HG02642 (cell line): ENCODE measurements around the gene CCL19.

Experiments used
- ATAC-seq: cut with Tn5 transposase; IDR thresholded peaks from one replicate; pipeline ENCODE4 v1.9.1; 2021; ENCODE audit warnings: mild to moderate bottlenecking; ENCODE audit not compliant: unreplicated experiment, poor library complexity

Gene CCL19

DNA sequence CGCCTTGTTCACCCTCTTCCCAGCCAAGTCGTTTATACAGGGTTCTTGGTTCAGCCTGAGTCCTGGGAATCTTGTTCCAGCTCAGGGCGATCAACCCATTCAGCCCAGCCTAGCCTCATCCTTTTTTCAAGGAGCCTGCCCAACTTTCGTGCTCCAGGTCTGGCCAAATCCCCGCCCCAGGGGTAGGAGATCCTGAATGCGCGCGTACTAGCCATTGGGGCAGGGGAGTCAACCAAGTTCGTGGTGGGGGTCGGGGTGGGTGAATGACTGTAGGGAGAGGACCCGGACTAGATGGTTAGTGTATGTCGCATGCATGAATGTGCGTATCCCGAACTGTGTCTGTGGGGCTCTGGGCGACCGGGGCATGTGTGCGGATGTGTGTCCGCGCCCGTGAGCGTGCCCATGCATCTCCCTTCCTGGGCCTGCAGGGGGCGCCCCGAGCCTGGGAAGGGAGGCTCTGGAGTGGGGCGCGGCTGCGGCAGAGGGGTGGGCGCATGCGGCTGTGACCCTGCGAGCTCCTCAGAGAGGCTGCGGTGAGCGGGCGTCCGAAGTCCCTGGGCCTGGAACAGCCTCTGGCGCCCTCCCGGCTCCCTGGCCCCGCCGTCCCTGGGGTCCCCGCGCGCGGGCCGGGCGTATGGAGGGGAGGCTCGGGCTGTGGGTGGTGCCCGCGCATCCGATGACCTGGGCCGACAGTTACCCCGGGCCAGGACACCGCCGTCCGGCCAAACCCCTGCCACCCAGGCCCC is 10.1 kb upstream of the CCL19 start:
- peak; percentile 75 for ATAC-seq

- ATAC-seq, result no peak
Observed at GRCh38 chr9:34694811-34695210, 3.7 kb upstream of the CCL19 start.

- no peak for ATAC-seq
Observed at GRCh38 chr9:34693560-34693959, 2.5 kb upstream of the CCL19 start.

DNA sequence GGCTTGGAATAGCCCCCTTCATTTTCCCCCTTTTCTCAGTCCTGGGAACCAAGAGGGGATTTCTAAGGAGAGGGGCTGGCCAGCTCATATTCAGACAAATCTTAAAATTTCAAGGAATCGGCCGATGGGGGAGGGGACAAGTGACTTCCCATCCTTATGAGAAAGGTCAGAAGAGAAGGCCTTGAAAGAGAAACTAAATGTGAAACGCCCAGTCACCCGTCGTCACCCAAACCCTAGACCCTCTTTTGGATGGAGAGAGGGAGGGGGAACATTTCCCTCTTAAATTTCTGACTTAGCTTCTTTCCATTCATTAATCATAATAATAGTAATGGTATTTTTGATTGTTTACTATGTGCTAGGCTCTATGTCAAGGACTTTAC is 850 bp upstream of the CCL19 start:
- no peak for ATAC-seq

DNA sequence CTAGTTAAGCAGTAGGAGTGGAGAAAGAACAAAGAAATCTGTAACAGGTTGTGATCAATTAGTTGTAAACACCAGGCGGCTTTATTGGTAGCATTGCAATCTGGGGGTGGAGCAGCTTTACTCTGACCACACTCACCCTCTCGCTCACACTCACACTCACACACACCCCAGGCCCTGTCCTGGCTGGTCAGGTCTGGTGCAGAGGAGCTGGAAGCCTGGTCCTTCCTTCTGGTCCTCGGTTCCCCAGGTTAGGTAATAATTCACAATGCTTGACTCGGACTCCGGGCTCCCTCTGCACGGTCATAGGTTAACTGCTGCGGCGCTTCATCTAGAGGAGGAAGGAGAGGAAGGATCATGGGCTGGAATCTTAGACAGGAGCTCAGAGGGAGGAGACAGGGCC is 1.6 kb downstream of the CCL19 start:
- ATAC-seq, result no peak

DNA sequence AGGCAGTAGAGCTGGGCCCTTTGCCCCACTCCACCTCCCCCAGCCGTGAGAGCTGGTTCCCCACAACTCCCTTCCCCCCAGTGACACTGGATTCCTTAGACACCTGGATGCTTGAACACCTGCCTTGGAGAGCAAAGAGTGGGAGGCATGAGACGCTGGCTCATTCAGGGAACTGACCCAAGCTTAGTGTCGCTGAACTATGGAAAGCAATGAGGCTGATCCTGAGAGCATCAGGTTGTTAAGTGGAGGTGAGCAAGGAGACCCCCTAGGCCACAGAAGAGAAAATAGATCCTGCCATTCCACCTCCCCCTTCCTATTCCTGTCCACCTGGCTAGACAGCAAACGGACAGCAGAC is 2.0 kb downstream of the CCL19 start:
- no peak for ATAC-seq

DNA sequence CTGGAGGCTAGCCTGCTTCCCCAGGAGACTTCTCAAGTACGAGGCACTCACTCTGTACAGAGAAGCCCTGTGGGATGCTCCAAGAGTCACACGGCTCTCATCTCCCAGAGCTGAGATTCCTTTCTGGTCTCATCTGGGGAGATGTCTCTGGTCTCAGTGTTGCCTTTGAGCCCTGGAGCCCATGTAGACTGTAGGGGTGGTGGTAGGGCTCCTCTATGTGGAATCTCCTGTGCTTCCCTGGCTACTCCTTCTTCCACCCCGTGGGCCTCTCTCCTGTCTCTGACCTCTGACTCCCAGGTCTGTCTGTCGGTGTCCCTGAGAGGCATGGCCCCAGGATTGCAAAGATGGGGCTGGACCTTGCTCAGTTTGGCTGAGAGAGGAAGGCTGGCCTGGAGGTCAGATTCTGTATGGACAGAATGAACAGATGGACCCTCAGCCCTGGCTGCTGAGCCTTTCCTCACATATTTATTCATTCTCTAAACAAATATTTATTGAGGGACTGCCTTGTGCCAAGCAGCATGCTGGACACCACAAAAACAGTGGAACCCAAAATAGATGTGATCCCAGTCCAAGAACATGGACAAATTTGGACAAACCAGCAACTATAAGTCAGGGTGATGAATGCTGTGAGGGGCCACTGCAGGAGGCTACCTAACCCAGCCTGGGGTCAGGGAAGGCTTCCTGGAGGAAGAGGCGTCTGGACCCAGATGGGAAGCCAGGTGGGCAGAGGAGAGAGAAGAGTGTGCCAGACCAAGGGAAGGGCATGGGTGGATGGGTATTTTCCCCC is 2.6 kb downstream of the CCL19 start:
- no peak for ATAC-seq

- no peak for ATAC-seq
Observed at GRCh38 chr9:34687276-34688030, 3.6 kb downstream of the CCL19 start.

DNA sequence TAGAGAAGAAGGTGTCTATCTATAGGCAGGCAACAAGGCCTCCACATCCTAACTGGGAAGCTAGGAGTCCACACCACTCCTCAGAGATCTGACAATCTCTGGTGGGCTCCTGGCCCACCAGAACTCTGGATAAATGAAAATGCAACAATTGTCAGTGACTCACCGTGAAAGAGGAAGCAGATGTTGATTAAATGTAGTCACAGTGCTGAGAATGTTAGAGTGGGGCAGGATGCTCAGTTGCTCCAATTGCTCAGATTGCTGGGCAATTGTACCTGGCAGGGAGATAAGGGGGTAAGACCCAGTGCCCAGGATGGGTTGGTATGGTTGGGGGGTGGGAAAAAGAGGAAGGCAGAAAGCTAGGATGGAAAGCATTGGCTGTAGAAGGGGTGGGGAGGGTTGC is 4.3 kb downstream of the CCL19 start:
- no peak for ATAC-seq

DNA sequence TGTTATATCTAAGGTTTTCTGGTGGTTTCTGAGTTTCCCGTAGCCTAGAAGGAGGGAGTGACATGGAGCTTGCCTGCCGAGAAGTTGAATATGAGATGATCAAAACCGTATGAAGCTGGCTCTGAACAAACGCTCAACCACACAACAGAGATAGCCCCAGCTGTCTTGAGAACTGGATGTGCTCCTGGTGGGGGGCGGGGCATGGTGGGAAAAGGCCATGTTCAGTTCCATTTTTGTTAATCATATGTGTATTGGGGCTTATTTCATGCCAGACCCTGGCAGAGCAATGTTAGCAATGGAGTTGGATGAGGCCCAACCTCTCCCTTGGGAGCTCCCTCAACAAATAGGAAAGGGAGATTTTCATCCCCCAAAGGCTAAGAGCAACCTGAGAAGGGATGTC is 4.8 kb downstream of the CCL19 start:
- ATAC-seq, result no peak

GRCh38 chr9:34685591-34685990 is 5.5 kb downstream of the CCL19 start:
- ATAC-seq, result no peak

GRCh38 chr9:34684816-34685215 is 6.3 kb downstream of the CCL19 start:
- ATAC-seq, result no peak

DNA sequence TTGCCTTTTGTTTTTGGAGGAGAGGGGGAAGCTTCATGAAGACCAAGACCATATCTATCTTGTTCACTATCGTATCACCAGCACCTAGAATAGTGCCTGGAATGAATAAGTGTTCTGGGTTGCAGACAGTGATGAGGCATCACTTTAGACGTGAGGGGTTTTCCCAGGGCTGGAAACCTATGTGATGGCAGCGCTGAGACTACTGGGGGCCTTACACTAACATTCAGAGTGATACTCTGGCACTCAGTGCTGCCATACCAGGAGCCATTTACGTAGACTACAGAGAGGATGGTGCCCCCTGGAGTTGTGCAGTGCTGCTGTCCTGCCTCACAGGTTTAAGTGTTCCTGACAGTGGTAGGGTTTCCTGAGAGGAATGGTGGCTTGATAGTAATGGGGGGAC is 6.9 kb downstream of the CCL19 start:
- ATAC-seq, result no peak

DNA sequence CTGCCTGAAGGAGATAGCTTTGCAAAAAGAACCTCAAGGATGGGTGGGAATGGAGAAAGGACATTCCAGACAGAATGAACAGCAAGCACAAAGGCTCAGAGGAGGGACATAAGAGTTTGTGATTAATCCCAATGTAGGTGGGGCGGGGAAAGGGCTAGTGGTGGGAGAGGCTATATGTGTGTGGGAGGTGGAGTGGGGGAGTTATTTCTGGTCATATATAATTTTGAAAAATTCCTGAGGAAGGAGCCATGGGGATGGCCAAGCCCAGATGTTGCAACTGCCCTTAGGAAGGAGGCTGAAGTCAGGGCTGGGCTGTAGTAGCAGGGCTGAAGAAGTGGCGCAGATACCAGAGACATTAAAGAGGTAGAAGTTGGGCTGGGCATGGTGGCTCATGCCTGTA is 15.2 kb downstream of the CCL19 start:
- no peak for ATAC-seq

GRCh38 chr9:34675048-34675714 is 15.9 kb downstream of the CCL19 start:
- ATAC-seq, result no peak

- no peak for ATAC-seq
Observed at GRCh38 chr9:34674440-34674839, 16.6 kb downstream of the CCL19 start.

- ATAC-seq, result no peak
Observed at GRCh38 chr9:34671307-34671706, 19.8 kb downstream of the CCL19 start.

DNA sequence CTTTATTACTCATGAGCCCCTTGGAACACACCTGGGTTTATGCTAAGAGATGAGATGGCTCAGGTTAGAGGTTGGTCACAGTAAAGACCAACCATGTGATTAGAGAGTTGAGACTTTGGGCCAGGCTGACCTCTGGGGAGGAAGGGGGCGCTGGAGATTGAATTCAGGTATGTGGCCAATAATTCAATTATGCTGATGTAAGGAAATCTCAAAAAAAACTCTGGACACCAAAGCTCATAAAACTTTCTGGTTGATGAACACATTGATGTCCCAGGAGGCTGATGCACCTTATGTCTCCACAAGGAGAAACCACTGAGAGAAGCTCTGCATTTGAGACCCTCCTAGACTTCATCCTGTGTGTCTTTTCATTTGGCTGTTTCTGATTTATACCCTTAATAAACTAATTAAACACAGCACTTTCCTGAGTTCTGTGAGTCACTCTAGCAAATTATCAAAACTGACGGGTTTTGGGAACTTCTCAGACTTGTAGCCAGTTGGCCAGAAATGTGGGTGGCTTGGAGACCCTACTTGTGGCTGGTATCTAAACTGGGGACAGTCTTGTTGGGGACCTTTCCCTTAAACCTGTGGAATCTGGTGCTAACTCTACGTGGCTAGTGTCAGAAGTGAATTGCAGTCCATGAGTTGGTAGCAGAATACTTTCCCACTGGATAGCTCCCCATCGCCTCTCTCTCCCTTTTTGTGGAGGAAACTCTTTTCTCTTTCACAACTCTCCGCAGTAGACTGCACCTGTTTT is 21.1 kb downstream of the CCL19 start:
- no peak for ATAC-seq

- ATAC-seq, result peak; percentile 69
Observed at GRCh38 chr9:34665381-34666250, 25.5 kb downstream of the CCL19 start.
